Measurements from ENCODE around the gene COL4A5.

Gene COL4A5

DNA sequence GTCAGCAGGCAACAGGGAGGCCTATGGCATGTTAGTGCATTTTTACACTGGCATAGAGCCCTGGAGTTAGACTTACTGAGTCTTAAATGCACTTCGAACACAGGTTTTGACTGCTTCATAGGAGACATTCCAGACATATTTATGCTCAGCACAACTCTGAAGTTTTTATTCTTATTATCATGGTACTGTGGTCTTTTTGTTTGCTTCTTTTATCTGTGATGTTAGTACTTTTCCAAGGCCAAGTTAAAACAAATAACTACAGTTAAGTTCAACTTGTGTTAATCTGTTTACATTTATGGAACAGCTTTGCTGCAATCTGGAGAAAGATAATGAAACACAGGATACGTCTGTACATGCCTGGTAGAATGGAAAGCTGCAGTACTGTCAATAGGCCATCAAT is 76.5 kb downstream of the COL4A5 start:
- H3K9ac ChIP-seq (ENCODE audit: low read depth in 1 of 2, low read length in 2 of 2) = no peak overlapping the region
- no peaks in the 10 kb centered on the region for H3K9me3 ChIP-seq (ENCODE audit: control insufficient read depth in 1 of 2, low read length in 2 of 2)
- H3K4me3 ChIP-seq (ENCODE audit: low read depth in 1 of 2, low read length in 2 of 2) = no peak overlapping the region
- H3K27ac ChIP-seq (ENCODE audit: low read depth, low read length) = no peak overlapping the region
- H3K36me3 ChIP-seq (ENCODE audit: control insufficient read depth in 1 of 2, insufficient read depth in 2 of 2, low read length in 2 of 2) = no peaks in the 10 kb centered on the region
- no peaks in the 10 kb centered on the region for H3K27me3 ChIP-seq (ENCODE audit: control insufficient read depth in 1 of 2, insufficient read depth in 2 of 2, low read length in 2 of 2)
- H3K4me1 ChIP-seq (ENCODE audit: control insufficient read depth in 1 of 2, insufficient read depth in 2 of 2, low read length in 2 of 2) = no peaks in the 10 kb centered on the region

DNA sequence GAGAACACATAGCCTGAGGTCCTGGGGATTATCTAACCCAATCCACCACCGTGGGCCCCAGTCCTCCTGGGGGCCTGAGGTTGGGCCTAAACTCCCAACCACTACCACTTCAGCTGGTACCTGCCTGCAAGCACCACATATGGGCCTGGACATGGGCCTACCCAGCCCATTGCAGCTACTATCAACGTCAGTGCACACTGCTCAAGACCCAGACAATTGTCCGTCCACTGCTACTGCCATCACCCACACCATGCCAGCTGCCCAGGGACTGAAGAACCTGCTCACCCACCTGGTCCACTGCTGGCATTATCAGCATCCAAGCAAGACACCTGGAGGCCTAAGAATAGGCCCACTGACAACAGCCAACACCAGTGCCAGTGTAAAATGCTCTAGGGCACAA is 88.1 kb downstream of the COL4A5 start:
- Histone ChIP-seq H3K4me3 (ENCODE audit: low read depth in 1 of 2, low read length in 2 of 2) (no peak overlapping the region), H3K27ac (ENCODE audit: low read depth, low read length) (no peak overlapping the region), H3K4me1 (ENCODE audit: control insufficient read depth in 1 of 2, insufficient read depth in 2 of 2, low read length in 2 of 2) (no peaks in the 10 kb centered on the region), H3K27me3 (ENCODE audit: control insufficient read depth in 1 of 2, insufficient read depth in 2 of 2, low read length in 2 of 2) (no peaks in the 10 kb centered on the region), H3K9me3 (ENCODE audit: control insufficient read depth in 1 of 2, low read length in 2 of 2) (no peaks in the 10 kb centered on the region), H3K9ac (ENCODE audit: low read depth in 1 of 2, low read length in 2 of 2) (no peak overlapping the region), H3K36me3 (ENCODE audit: control insufficient read depth in 1 of 2, insufficient read depth in 2 of 2, low read length in 2 of 2) (no peaks in the 10 kb centered on the region)

DNA sequence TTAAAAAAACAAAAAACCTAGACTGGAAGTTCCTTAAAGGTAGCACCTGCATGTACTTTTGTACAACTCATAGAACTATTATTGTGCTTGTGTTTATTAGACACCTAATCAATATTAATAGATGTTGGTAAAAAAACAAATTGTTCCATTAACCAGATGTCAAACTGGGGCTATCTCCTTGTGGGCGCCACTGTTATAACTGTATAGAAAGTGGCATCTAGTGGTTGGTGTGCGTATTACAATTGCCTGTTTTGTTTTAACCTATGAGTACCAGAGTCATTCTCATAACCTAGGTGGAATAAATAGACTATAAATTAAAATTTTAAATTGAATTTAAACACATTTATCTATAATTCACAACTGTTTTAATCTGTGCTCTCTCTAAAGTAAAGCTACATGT is 97.4 kb downstream of the COL4A5 start:
- Histone ChIP-seq H3K36me3 (ENCODE audit: control insufficient read depth in 1 of 2, insufficient read depth in 2 of 2, low read length in 2 of 2) (no peaks in the 10 kb centered on the region), H3K27ac (ENCODE audit: low read depth, low read length) (no peak overlapping the region), H3K4me3 (ENCODE audit: low read depth in 1 of 2, low read length in 2 of 2) (no peak overlapping the region), H3K27me3 (ENCODE audit: control insufficient read depth in 1 of 2, insufficient read depth in 2 of 2, low read length in 2 of 2) (no peaks in the 10 kb centered on the region), H3K9me3 (ENCODE audit: control insufficient read depth in 1 of 2, low read length in 2 of 2) (no peaks in the 10 kb centered on the region), H3K4me1 (ENCODE audit: control insufficient read depth in 1 of 2, insufficient read depth in 2 of 2, low read length in 2 of 2) (no peaks in the 10 kb centered on the region), H3K9ac (ENCODE audit: low read depth in 1 of 2, low read length in 2 of 2) (no peak overlapping the region)

DNA sequence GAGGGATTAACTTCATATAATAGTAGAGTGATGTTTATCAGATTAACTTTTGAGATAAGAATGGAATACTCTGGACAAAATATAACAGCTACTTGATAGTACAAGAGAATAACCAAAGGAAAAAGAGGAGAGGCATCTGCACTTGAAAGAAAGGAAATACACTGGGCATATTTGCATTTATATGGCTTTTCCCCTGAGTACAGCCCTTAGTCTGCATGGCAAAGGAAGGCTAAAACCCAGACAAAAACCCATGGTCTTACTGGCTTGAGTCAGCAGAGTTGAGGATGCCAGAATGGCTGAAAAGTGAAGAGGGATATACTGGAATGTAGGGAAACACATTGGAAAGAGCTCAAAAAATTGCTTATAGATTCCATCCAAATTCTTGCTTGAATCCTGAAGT is 101.6 kb downstream of the COL4A5 start:
- Histone ChIP-seq H3K27ac (ENCODE audit: low read depth, low read length) (no peak overlapping the region), H3K9me3 (ENCODE audit: control insufficient read depth in 1 of 2, low read length in 2 of 2) (no peaks in the 10 kb centered on the region), H3K9ac (ENCODE audit: low read depth in 1 of 2, low read length in 2 of 2) (no peak overlapping the region), H3K36me3 (ENCODE audit: control insufficient read depth in 1 of 2, insufficient read depth in 2 of 2, low read length in 2 of 2) (no peaks in the 10 kb centered on the region), H3K27me3 (ENCODE audit: control insufficient read depth in 1 of 2, insufficient read depth in 2 of 2, low read length in 2 of 2) (no peaks in the 10 kb centered on the region), H3K4me1 (ENCODE audit: control insufficient read depth in 1 of 2, insufficient read depth in 2 of 2, low read length in 2 of 2) (no peaks in the 10 kb centered on the region), H3K4me3 (ENCODE audit: low read depth in 1 of 2, low read length in 2 of 2) (no peak overlapping the region)

DNA sequence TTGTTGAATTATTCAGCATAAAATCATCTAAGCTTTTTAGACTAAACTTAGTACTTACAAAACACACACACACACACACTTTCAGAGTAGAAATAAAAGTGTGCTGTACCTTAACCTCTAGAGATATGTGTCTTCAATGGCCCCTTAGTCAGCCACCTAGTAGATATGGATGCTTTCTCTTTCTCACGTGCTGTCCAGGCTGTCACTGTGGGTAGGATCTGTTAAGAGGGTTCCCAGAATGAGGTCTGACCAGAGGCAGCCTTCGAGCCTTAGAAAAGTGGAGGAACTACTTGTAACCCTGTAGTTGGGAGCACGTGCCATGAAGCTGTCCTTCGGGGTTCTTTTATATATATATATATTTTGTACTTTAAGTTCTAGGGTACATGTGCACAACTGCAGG is 117.9 kb downstream of the COL4A5 start:
- H3K27ac ChIP-seq (ENCODE audit: low read depth, low read length) = no peak overlapping the region

DNA sequence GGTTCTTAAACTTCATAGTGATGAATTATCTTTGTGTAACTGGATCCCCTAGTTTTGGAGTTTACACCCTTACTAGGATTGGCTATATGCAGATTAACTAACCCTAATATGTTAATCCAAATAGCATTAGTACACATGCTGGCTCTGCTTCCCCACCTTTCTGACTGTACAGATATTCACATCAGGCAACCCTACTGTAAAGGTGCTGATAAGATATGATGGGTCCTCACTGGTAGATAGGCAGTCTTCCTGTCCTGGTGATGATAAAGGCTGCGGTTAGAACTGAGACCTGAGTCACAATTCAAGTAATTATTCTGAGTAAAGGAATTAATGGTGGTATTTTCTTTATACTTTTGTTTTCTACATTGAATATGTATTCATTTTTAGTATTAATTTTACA is 118.6 kb downstream of the COL4A5 start:
- H3K27me3 ChIP-seq (ENCODE audit: control insufficient read depth in 1 of 2, insufficient read depth in 2 of 2, low read length in 2 of 2) = no peaks in the 10 kb centered on the region
- H3K4me1 ChIP-seq (ENCODE audit: control insufficient read depth in 1 of 2, insufficient read depth in 2 of 2, low read length in 2 of 2) = no peaks in the 10 kb centered on the region
- no peaks in the 10 kb centered on the region for H3K9me3 ChIP-seq (ENCODE audit: control insufficient read depth in 1 of 2, low read length in 2 of 2)
- H3K9ac ChIP-seq (ENCODE audit: low read depth in 1 of 2, low read length in 2 of 2) = no peak overlapping the region
- H3K36me3 ChIP-seq (ENCODE audit: control insufficient read depth in 1 of 2, insufficient read depth in 2 of 2, low read length in 2 of 2) = no peaks in the 10 kb centered on the region
- H3K4me3 ChIP-seq (ENCODE audit: low read depth in 1 of 2, low read length in 2 of 2) = no peak overlapping the region
- H3K27ac ChIP-seq (ENCODE audit: low read depth, low read length) = no peak overlapping the region

More for the DNA sequence above, 117.9 kb downstream of the COL4A5 start:
- Histone ChIP-seq H3K9ac (ENCODE audit: low read depth in 1 of 2, low read length in 2 of 2) (no peak overlapping the region), H3K4me3 (ENCODE audit: low read depth in 1 of 2, low read length in 2 of 2) (no peak overlapping the region), H3K9me3 (ENCODE audit: control insufficient read depth in 1 of 2, low read length in 2 of 2) (no peaks in the 10 kb centered on the region), H3K27me3 (ENCODE audit: control insufficient read depth in 1 of 2, insufficient read depth in 2 of 2, low read length in 2 of 2) (no peaks in the 10 kb centered on the region), H3K4me1 (ENCODE audit: control insufficient read depth in 1 of 2, insufficient read depth in 2 of 2, low read length in 2 of 2) (no peaks in the 10 kb centered on the region), H3K36me3 (ENCODE audit: control insufficient read depth in 1 of 2, insufficient read depth in 2 of 2, low read length in 2 of 2) (no peaks in the 10 kb centered on the region)

DNA sequence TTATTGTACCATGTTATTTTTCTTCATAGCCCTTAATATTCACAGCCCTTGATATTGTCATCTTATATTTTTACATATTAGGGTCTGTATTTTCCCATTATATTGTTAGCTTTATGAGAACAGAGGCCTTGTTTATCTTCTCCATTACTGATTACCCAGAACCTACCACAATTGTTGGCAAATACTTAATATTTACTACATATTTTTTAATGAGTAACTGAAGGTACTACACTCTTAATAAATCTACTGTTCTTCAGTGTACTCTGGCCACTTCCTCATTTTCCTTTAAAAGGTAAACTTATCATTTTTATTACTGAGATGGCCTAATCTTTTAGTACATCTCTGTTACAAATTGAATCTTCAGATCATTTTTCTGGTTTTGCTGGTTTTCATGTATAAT is 133.5 kb downstream of the COL4A5 start:
- no peak overlapping the region for H3K27ac ChIP-seq (ENCODE audit: low read depth, low read length)
- H3K4me1 ChIP-seq (ENCODE audit: control insufficient read depth in 1 of 2, insufficient read depth in 2 of 2, low read length in 2 of 2) = no peaks in the 10 kb centered on the region
- no peak overlapping the region for H3K9ac ChIP-seq (ENCODE audit: low read depth in 1 of 2, low read length in 2 of 2)
- H3K4me3 ChIP-seq (ENCODE audit: low read depth in 1 of 2, low read length in 2 of 2) = no peak overlapping the region
- no peaks in the 10 kb centered on the region for H3K36me3 ChIP-seq (ENCODE audit: control insufficient read depth in 1 of 2, insufficient read depth in 2 of 2, low read length in 2 of 2)
- no peaks in the 10 kb centered on the region for H3K27me3 ChIP-seq (ENCODE audit: control insufficient read depth in 1 of 2, insufficient read depth in 2 of 2, low read length in 2 of 2)
- no peaks in the 10 kb centered on the region for H3K9me3 ChIP-seq (ENCODE audit: control insufficient read depth in 1 of 2, low read length in 2 of 2)

DNA sequence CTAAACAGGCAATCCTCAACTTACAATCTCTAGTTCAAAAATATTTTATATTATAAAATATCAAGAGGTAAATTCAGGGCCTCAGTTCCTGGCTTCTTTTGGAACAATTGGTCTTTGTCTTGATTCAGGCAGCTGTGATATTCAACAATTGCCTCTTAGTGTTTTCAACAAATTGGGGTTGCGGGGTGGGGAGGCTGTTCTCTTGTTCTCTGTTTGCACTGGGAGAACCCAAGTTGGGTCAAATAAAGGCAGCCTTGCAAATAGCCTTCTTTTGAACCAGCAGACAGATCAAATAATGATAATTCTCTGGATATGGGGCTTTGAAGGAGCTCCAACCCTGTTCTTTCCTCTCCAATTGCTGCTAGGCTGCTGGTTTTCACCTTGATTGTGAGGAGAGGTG is 142.5 kb downstream of the COL4A5 start:
- Histone ChIP-seq H3K4me3 (ENCODE audit: low read depth in 1 of 2, low read length in 2 of 2) (no peak overlapping the region), H3K27me3 (ENCODE audit: control insufficient read depth in 1 of 2, insufficient read depth in 2 of 2, low read length in 2 of 2) (no peaks in the 10 kb centered on the region), H3K9ac (ENCODE audit: low read depth in 1 of 2, low read length in 2 of 2) (no peak overlapping the region), H3K36me3 (ENCODE audit: control insufficient read depth in 1 of 2, insufficient read depth in 2 of 2, low read length in 2 of 2) (no peaks in the 10 kb centered on the region), H3K4me1 (ENCODE audit: control insufficient read depth in 1 of 2, insufficient read depth in 2 of 2, low read length in 2 of 2) (no peaks in the 10 kb centered on the region), H3K27ac (ENCODE audit: low read depth, low read length) (no peak overlapping the region), H3K9me3 (ENCODE audit: control insufficient read depth in 1 of 2, low read length in 2 of 2) (no peaks in the 10 kb centered on the region)

DNA sequence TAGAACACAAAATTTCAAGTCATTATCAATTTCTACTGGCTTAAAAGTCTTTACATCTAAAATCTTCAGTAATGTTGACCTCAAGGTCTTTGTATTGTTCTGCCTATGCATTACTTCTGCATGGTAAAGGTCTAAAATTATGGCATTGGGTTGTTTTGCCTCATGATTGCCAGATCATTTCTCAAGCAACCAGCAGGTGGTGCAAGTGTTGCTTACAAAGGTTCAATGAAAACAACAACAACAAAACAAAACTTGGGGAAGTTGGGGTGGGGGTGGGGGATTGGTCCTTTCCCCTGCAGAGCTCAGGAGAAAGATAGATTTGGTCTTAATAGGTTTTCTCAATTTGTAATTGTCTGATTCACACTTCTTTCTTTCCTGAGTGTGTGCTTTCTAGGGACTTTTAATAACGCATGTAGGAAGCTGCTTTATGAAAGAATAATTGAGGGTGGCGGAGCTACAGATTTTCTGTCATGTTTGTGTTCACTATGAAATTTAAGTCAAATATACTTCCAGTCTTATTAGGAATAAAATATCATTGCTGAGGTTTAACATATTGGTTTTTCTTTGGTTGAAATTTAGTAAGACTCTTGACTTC is 145.1 kb downstream of the COL4A5 start:
- no peaks in the 10 kb centered on the region for H3K9me3 ChIP-seq (ENCODE audit: control insufficient read depth in 1 of 2, low read length in 2 of 2)
- no peaks in the 10 kb centered on the region for H3K4me1 ChIP-seq (ENCODE audit: control insufficient read depth in 1 of 2, insufficient read depth in 2 of 2, low read length in 2 of 2)
- no peak overlapping the region for H3K9ac ChIP-seq (ENCODE audit: low read depth in 1 of 2, low read length in 2 of 2)
- no peaks in the 10 kb centered on the region for H3K36me3 ChIP-seq (ENCODE audit: control insufficient read depth in 1 of 2, insufficient read depth in 2 of 2, low read length in 2 of 2)
- H3K27me3 ChIP-seq (ENCODE audit: control insufficient read depth in 1 of 2, insufficient read depth in 2 of 2, low read length in 2 of 2) = no peaks in the 10 kb centered on the region
- H3K27ac ChIP-seq (ENCODE audit: low read depth, low read length) = no peak overlapping the region
- H3K4me3 ChIP-seq (ENCODE audit: low read depth in 1 of 2, low read length in 2 of 2) = no peak overlapping the region

DNA sequence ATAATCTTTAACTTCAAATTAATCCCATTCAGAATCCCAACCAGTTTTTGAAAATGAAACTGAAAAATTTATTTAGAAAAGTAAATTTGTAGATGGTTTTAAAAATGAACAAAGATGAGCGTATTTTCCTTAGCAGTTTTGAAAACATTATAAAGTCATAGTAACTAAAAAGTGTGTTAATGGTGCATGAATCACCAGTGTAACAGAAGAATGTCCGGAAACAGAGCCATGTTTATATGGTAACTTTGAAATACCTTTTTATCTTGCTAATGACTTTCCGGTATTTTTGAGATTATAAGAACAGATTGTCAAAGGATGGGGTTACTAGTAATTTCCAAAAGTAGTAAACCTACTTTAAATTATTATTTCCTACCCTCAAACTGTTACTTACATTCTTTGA is 150.9 kb downstream of the COL4A5 start:
- H3K27ac ChIP-seq (ENCODE audit: low read depth, low read length) = no peak overlapping the region
- no peaks in the 10 kb centered on the region for H3K27me3 ChIP-seq (ENCODE audit: control insufficient read depth in 1 of 2, insufficient read depth in 2 of 2, low read length in 2 of 2)

DNA sequence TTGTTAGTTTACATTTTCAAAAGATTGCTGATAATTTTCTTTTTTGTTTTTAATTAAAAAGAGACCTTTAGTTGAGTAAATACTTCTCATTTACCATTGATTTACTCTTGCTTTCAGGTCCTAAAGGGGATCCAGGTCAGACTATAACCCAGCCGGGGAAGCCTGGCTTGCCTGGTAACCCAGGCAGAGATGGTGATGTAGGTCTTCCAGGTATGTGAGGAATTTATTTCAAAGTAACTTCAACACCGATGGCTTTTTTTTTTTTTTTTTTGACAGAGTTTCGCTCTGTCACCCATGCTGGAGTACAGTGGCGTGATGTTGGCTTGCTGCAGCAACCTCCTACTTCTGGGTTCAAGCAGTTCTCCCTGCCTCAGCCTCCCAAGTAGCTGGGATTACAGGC is 161.6 kb downstream of the COL4A5 start:
- Histone ChIP-seq H3K9me3 (ENCODE audit: control insufficient read depth in 1 of 2, low read length in 2 of 2) (no peaks in the 10 kb centered on the region), H3K27ac (ENCODE audit: low read depth, low read length) (no peak overlapping the region), H3K4me3 (ENCODE audit: low read depth in 1 of 2, low read length in 2 of 2) (no peak overlapping the region), H3K27me3 (ENCODE audit: control insufficient read depth in 1 of 2, insufficient read depth in 2 of 2, low read length in 2 of 2) (no peaks in the 10 kb centered on the region), H3K9ac (ENCODE audit: low read depth in 1 of 2, low read length in 2 of 2) (no peak overlapping the region), H3K4me1 (ENCODE audit: control insufficient read depth in 1 of 2, insufficient read depth in 2 of 2, low read length in 2 of 2) (no peaks in the 10 kb centered on the region), H3K36me3 (ENCODE audit: control insufficient read depth in 1 of 2, insufficient read depth in 2 of 2, low read length in 2 of 2) (no peaks in the 10 kb centered on the region)

More for the DNA sequence above, 150.9 kb downstream of the COL4A5 start:
- Histone ChIP-seq H3K4me1 (ENCODE audit: control insufficient read depth in 1 of 2, insufficient read depth in 2 of 2, low read length in 2 of 2) (no peaks in the 10 kb centered on the region), H3K9me3 (ENCODE audit: control insufficient read depth in 1 of 2, low read length in 2 of 2) (no peaks in the 10 kb centered on the region), H3K9ac (ENCODE audit: low read depth in 1 of 2, low read length in 2 of 2) (no peak overlapping the region), H3K36me3 (ENCODE audit: control insufficient read depth in 1 of 2, insufficient read depth in 2 of 2, low read length in 2 of 2) (no peaks in the 10 kb centered on the region), H3K4me3 (ENCODE audit: low read depth in 1 of 2, low read length in 2 of 2) (no peak overlapping the region)

All from duodenal mucosa (tissue), 2 donors.